GM23338 (cell line): ENCODE data around the gene GLB1L3. TPM values are rescaled to one million over a fixed set of nuclear protein-coding genes. Genes with fewer than 3 reads are reported as not detected.

ENCODE experiments used
- ATAC-seq: fragments of 200-7000 bp; cut with Tn5 transposase; 3 replicates; pipeline ENCODE4 v1.9.1; 2020
- DNase-seq: peaks from one replicate; pipeline ENCODE4 v3.0.0-alpha.2; 2015; ENCODE audit warnings: low spot score
- H2AFZ ChIP-seq: fragments of 200-600 bp; sonication (generic); 2 replicates; pipeline ENCODE4 v1.8.0; 2016; ENCODE audit warnings: antibody characterized with exemption, mild to moderate bottlenecking, moderate library complexity
- H3F3A ChIP-seq: fragments of 200-600 bp; sonication (generic); replicated peaks from 2 replicates; pipeline ENCODE4 v1.8.0; 2017; ENCODE audit warnings: antibody characterized with exemption, mixed run types, low read depth
- H3K27ac ChIP-seq: fragments of 200-600 bp; sonication (generic); 2 replicates; pipeline ENCODE4 v1.6.1; 2016; ENCODE audit warnings: low read depth
- H3K27me3 ChIP-seq: fragments of 200-600 bp; sonication (generic); 2 replicates; pipeline ENCODE4 v1.8.0; 2016; ENCODE audit warnings: mild to moderate bottlenecking, mixed run types, moderate library complexity; ENCODE audit not compliant: insufficient read depth
- H3K36me3 ChIP-seq: fragments of 200-600 bp; sonication (generic); 2 replicates; pipeline ENCODE4 v1.8.0; 2016; ENCODE audit warnings: mild to moderate bottlenecking; ENCODE audit not compliant: insufficient read depth
- H3K4me1 ChIP-seq: fragments of 200-600 bp; sonication (generic); 2 replicates; pipeline ENCODE4 v1.8.0; 2016; ENCODE audit warnings: mild to moderate bottlenecking, moderate library complexity; ENCODE audit not compliant: insufficient read depth
- H3K4me2 ChIP-seq: fragments of 200-600 bp; sonication (generic); 2 replicates; pipeline ENCODE4 v1.7.1; 2017; ENCODE audit warnings: mixed run types
- H3K4me3 ChIP-seq: fragments of 200-600 bp; sonication (generic); 2 replicates; pipeline ENCODE4 v1.6.1; 2016; ENCODE audit warnings: mixed run types
- H3K79me2 ChIP-seq: fragments of 200-600 bp; sonication (generic); replicated peaks from 2 replicates; pipeline ENCODE4 v1.8.0; 2017; ENCODE audit warnings: mild to moderate bottlenecking; ENCODE audit not compliant: insufficient read depth
- H3K9me2 ChIP-seq: fragments of 200-600 bp; sonication (generic); 2 replicates; pipeline ENCODE4 v1.8.0; 2017; ENCODE audit not compliant: insufficient read depth
- H4K20me1 ChIP-seq: fragments of 200-600 bp; sonication (generic); replicated peaks from 2 replicates; pipeline ENCODE4 v1.8.0; 2017; ENCODE audit warnings: mild to moderate bottlenecking; ENCODE audit not compliant: insufficient read depth
- H3K27ac Mint-ChIP-seq: 2 replicates; pipeline ENCODE4 v1.8.0; 2020; ENCODE audit warnings: inconsistent platforms, mild to moderate bottlenecking, moderate library complexity, mixed read lengths
- H3K27me3 Mint-ChIP-seq: 3 replicates; pipeline ENCODE4 v1.8.0; 2022; ENCODE audit warnings: low read depth, mild to moderate bottlenecking, moderate library complexity, mixed read lengths, inconsistent platforms; ENCODE audit not compliant: insufficient read depth, poor library complexity
- H3K36me3 Mint-ChIP-seq: 3 replicates; pipeline ENCODE4 v1.8.0; 2021; ENCODE audit warnings: low read depth, mild to moderate bottlenecking, inconsistent platforms, moderate library complexity, mixed read lengths
- H3K4me1 Mint-ChIP-seq: 3 replicates; pipeline ENCODE4 v1.8.0; 2020; ENCODE audit warnings: mild to moderate bottlenecking, inconsistent platforms, mixed read lengths
- H3K4me3 Mint-ChIP-seq: 3 replicates; pipeline ENCODE4 v1.8.0; 2021; ENCODE audit warnings: moderate library complexity, mild to moderate bottlenecking, inconsistent platforms, mixed read lengths
- H3K9me3 Mint-ChIP-seq: 3 replicates; pipeline ENCODE4 v1.8.0; 2020; ENCODE audit warnings: moderate library complexity, mild to moderate bottlenecking, inconsistent platforms, mixed read lengths
- CREB1 ChIP-seq: fragments of 250-450 bp; sonication (Bioruptor Pico); IDR thresholded peaks from 2 replicates; pipeline ENCODE4 v1.5.0; 2020; ENCODE audit warnings: low read depth, mild to moderate bottlenecking, moderate library complexity
- CTCF ChIP-seq, 2 experiments: fragments of 200-600 bp in 1 of 2; sonication (generic) in 1 of 2; conservative IDR thresholded peaks; 2 replicates each; pipeline versions ENCODE4 v1.5.1 to v1.6.1; 2016 to 2017; ENCODE audit warnings: antibody characterized with exemption in 2 of 2, low read depth in 2 of 2, mild to moderate bottlenecking in 2 of 2, moderate library complexity in 1 of 2
- EZH2 ChIP-seq: fragments of 200-600 bp; sonication (generic); IDR thresholded peaks from one replicate; pipeline ENCODE4 v1.8.0; 2017; ENCODE audit warnings: antibody characterized with exemption, mild to moderate bottlenecking, low read depth; ENCODE audit not compliant: unreplicated experiment
- EZH2phosphoT487 ChIP-seq: fragments of 200-600 bp; sonication (generic); IDR thresholded peaks from one replicate; pipeline ENCODE4 v1.8.1; 2018; ENCODE audit warnings: antibody characterized with exemption; ENCODE audit not compliant: unreplicated experiment
- JUNB ChIP-seq: IDR thresholded peaks from one replicate; pipeline ENCODE4 v1.6.1; 2016; ENCODE audit warnings: antibody characterized with exemption; ENCODE audit not compliant: unreplicated experiment
- NANOG ChIP-seq: IDR thresholded peaks from 2 replicates; pipeline ENCODE4 v1.6.1; 2016; ENCODE audit warnings: antibody characterized with exemption, borderline replicate concordance
- POLR2AphosphoS5 ChIP-seq: IDR thresholded peaks from 2 replicates; pipeline ENCODE4 v1.6.1; 2016; ENCODE audit warnings: antibody characterized with exemption, low read depth
- REST ChIP-seq: IDR thresholded peaks from one replicate; pipeline ENCODE4 v1.6.1; 2018; ENCODE audit warnings: antibody characterized with exemption; ENCODE audit not compliant: unreplicated experiment
- STAT1 ChIP-seq: IDR thresholded peaks from one replicate; pipeline ENCODE4 v1.6.1; 2016; ENCODE audit warnings: antibody characterized with exemption; ENCODE audit not compliant: unreplicated experiment
- ZNF114 ChIP-seq: fragments of 250-450 bp; sonication (Bioruptor Pico); IDR thresholded peaks from 2 replicates; pipeline ENCODE4 v1.5.0; 2020; ENCODE audit warnings: mild to moderate bottlenecking, moderate library complexity
- ZNF331 ChIP-seq: fragments of 250-450 bp; sonication (Bioruptor Pico); IDR thresholded peaks from 2 replicates; pipeline ENCODE4 v1.5.0; 2020; ENCODE audit warnings: low read depth, mild to moderate bottlenecking, moderate library complexity
- polyA plus RNA-seq: library from polyadenylated mRNA; unstranded; fragments of >200 nt; fragmentation: Nextera tagmentation; extraction: Ambion mirVana; gene quantifications from 2 replicates; pipeline ENCODE4 v1.2.1, GENCODE V29; 2016
- total RNA-seq: library from RNA; depleted of rRNA; stranded (reverse); fragments of >200 nt; shearing (Covaris generic); gene quantifications from 2 replicates; pipeline ENCODE4 v1.2.3, GENCODE V29; 2014
- TF ChIP-seq, protein P1 (sequence below): IDR thresholded peaks from 2 replicates; pipeline ENCODE4 v1.6.1; 2016; ENCODE audit warnings: antibody characterized with exemption
- TF ChIP-seq, protein P2 (sequence below): fragments of 250-450 bp; sonication (Bioruptor Pico); IDR thresholded peaks from 2 replicates; pipeline ENCODE4 v1.5.0; 2020; ENCODE audit warnings: mild to moderate bottlenecking, moderate library complexity

The GLB1L3 gene
- total and polyA plus RNA-seq, 2 experiments from 2014 or later = 28.8 to 33.1 TPM

- Mint-ChIP-seq H3K27me3 (peaks cover 10% of the 10 kb centered on the region), H3K36me3 (peaks cover 4% of the 10 kb centered on the region; the same call in 1 of the 3 replicates), H3K27ac (no peak overlapping the region), H3K9me3 (no peaks in the 10 kb centered on the region), H3K4me3 (no peak overlapping the region), H3K4me1 (no peaks in the 10 kb centered on the region)
- Histone ChIP-seq H3K9me2 (no peaks in the 10 kb centered on the region), H3K4me2 (no peak overlapping the region), H2AFZ (no peak overlapping the region), H3K27ac (no peak overlapping the region), H3K4me1 (no peaks in the 10 kb centered on the region), H3K4me3 (no peak overlapping the region), H3K27me3 (no peaks in the 10 kb centered on the region), H4K20me1 (no peaks in the 10 kb centered on the region), H3F3A (no peaks in the 10 kb centered on the region), H3K79me2 (no peaks in the 10 kb centered on the region), H3K36me3 (no peaks in the 10 kb centered on the region)
- no peak for TF ChIP-seq ZNF114 (CRISPR knock-in tag)
- no peak for TF ChIP-seq STAT1
- TF ChIP-seq CTCF (conservative IDR thresholded peaks at IDR 0.05; ENCODE audit: low read depth in 2 of 2) = no peak
- TF ChIP-seq NANOG = no peak
- no peak for TF ChIP-seq JUNB
- no peak for TF ChIP-seq EZH2
- TF ChIP-seq REST = no peak
- TF ChIP-seq ZNF331 (CRISPR knock-in tag) = no peak
- TF ChIP-seq, protein P1, sequence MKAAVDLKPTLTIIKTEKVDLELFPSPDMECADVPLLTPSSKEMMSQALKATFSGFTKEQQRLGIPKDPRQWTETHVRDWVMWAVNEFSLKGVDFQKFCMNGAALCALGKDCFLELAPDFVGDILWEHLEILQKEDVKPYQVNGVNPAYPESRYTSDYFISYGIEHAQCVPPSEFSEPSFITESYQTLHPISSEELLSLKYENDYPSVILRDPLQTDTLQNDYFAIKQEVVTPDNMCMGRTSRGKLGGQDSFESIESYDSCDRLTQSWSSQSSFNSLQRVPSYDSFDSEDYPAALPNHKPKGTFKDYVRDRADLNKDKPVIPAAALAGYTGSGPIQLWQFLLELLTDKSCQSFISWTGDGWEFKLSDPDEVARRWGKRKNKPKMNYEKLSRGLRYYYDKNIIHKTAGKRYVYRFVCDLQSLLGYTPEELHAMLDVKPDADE = no peak
- TF ChIP-seq, protein P2, sequence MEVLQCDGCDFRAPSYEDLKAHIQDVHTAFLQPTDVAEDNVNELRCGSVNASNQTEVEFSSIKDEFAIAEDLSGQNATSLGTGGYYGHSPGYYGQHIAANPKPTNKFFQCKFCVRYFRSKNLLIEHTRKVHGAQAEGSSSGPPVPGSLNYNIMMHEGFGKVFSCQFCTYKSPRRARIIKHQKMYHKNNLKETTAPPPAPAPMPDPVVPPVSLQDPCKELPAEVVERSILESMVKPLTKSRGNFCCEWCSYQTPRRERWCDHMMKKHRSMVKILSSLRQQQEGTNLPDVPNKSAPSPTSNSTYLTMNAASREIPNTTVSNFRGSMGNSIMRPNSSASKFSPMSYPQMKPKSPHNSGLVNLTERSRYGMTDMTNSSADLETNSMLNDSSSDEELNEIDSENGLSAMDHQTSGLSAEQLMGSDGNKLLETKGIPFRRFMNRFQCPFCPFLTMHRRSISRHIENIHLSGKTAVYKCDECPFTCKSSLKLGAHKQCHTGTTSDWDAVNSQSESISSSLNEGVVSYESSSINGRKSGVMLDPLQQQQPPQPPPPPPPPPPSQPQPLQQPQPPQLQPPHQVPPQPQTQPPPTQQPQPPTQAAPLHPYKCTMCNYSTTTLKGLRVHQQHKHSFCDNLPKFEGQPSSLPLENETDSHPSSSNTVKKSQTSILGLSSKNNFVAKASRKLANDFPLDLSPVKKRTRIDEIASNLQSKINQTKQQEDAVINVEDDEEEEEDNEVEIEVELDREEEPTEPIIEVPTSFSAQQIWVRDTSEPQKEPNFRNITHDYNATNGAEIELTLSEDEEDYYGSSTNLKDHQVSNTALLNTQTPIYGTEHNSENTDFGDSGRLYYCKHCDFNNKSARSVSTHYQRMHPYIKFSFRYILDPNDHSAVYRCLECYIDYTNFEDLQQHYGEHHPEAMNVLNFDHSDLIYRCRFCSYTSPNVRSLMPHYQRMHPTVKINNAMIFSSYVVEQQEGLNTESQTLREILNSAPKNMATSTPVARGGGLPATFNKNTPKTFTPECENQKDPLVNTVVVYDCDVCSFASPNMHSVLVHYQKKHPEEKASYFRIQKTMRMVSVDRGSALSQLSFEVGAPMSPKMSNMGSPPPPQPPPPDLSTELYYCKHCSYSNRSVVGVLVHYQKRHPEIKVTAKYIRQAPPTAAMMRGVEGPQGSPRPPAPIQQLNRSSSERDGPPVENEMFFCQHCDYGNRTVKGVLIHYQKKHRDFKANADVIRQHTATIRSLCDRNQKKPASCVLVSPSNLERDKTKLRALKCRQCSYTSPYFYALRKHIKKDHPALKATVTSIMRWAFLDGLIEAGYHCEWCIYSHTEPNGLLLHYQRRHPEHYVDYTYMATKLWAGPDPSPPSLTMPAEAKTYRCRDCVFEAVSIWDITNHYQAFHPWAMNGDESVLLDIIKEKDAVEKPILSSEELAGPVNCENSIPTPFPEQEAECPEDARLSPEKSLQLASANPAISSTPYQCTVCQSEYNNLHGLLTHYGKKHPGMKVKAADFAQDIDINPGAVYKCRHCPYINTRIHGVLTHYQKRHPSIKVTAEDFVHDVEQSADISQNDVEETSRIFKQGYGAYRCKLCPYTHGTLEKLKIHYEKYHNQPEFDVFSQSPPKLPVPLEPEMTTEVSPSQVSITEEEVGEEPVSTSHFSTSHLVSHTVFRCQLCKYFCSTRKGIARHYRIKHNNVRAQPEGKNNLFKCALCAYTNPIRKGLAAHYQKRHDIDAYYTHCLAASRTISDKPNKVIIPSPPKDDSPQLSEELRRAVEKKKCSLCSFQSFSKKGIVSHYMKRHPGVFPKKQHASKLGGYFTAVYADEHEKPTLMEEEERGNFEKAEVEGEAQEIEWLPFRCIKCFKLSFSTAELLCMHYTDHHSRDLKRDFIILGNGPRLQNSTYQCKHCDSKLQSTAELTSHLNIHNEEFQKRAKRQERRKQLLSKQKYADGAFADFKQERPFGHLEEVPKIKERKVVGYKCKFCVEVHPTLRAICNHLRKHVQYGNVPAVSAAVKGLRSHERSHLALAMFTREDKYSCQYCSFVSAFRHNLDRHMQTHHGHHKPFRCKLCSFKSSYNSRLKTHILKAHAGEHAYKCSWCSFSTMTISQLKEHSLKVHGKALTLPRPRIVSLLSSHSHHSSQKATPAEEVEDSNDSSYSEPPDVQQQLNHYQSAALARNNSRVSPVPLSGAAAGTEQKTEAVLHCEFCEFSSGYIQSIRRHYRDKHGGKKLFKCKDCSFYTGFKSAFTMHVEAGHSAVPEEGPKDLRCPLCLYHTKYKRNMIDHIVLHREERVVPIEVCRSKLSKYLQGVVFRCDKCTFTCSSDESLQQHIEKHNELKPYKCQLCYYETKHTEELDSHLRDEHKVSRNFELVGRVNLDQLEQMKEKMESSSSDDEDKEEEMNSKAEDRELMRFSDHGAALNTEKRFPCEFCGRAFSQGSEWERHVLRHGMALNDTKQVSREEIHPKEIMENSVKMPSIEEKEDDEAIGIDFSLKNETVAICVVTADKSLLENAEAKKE (CRISPR knock-in tag) = no peak
- no peak for TF ChIP-seq EZH2phosphoT487
- TF ChIP-seq CREB1 = no peak
- no peak for TF ChIP-seq POLR2AphosphoS5
- ATAC-seq (no peak), DNase-seq (no peak)
These were observed 91.6 kb downstream of the GLB1L3 start for GRCh38 chr11:134367781-134368180.
